Endothelial cell of umbilical vein (primary cell): ENCODE results near the gene RAB9B. TPM values are rescaled to one million over a fixed set of nuclear protein-coding genes. Genes with fewer than 3 reads are reported as not detected.

ENCODE experiments used
- BruUV-seq: library from RNA; stranded (reverse); fragments of 400-500 nt; replicated peaks from 2 replicates; lab custom pipeline; 2021; lab: Mats Ljungman, UMichigan
- CTCF ChIA-PET: fragments of 300-600, 350-600 bp; sonication (Branson Sonifier 250); formaldehyde crosslinking; loops from one replicate; lab custom pipeline; 2021; ENCODE audit warnings: antibody characterized with exemption, inconsistent platforms; lab: Charles Lee
- POLR2A ChIA-PET: fragments of 300-600, 350-600 bp; sonication (Branson Sonifier 250); formaldehyde crosslinking; loops from one replicate; lab custom pipeline; 2021; ENCODE audit warnings: antibody characterized with exemption, inconsistent platforms; lab: Charles Lee
- DNase-seq: peaks from one replicate; pipeline ENCODE4 v3.0.0-alpha.2; 2011; ENCODE audit warnings: low read depth, low spot score
- FAIRE-seq: peaks from 2 replicates; lab custom pipeline; 2011; peaks lifted over from hg19 to GRCh38; lab: Jason Lieb, UNC
- H2AFZ ChIP-seq: 2 replicates; pipeline ENCODE4 v1.6.0; 2012; ENCODE audit warnings: low read depth, low read length, control low read depth, inconsistent platforms
- H3K27ac ChIP-seq: 2 replicates; pipeline ENCODE4 v1.5.1; 2011; ENCODE audit warnings: low read depth, mild to moderate bottlenecking, control low read depth, low read length, moderate library complexity; ENCODE audit not compliant: insufficient read depth
- H3K27me3 ChIP-seq, 2 experiments: 2 replicates each; pipeline versions ENCODE4 v1.6.0 to v1.6.1; 2011; ENCODE audit warnings: low read length in 2 of 2, mixed read lengths in 1 of 2; ENCODE audit not compliant: control insufficient read depth in 2 of 2, insufficient read depth in 2 of 2
- H3K36me3 ChIP-seq, 2 experiments: 2 replicates in 1 of 2; 3 replicates in 1 of 2; pipeline ENCODE4 v1.5.1; 2011; ENCODE audit warnings: low read length in 2 of 2, mild to moderate bottlenecking in 1 of 2, moderate library complexity in 1 of 2; ENCODE audit not compliant: control insufficient read depth in 2 of 2, insufficient read depth in 2 of 2; ENCODE audit errors: extremely low read depth in 1 of 2
- H3K4me1 ChIP-seq: 3 replicates; pipeline ENCODE4 v1.5.1; 2011; ENCODE audit warnings: mild to moderate bottlenecking, low read length; ENCODE audit not compliant: control insufficient read depth, insufficient read depth; ENCODE audit errors: extremely low read depth
- H3K4me2 ChIP-seq: 2 replicates; pipeline ENCODE4 v1.6.1; 2011; ENCODE audit warnings: low read length, control low read depth, mixed read lengths; ENCODE audit not compliant: insufficient read depth
- H3K4me3 ChIP-seq, 3 experiments: fragments of 200-600 bp in 1 of 3; sonication (generic), shearing (Covaris generic) in 1 of 3; replicated peaks in 1 of 3; 2 replicates each; pipeline ENCODE4 v1.5.1; 2011 to 2016; ENCODE audit warnings: control low read depth in 3 of 3, low read length in 3 of 3, mild to moderate bottlenecking in 2 of 3, inconsistent platforms in 1 of 3, low read depth in 1 of 3, moderate library complexity in 1 of 3; ENCODE audit not compliant: insufficient read depth in 1 of 3
- H3K79me2 ChIP-seq: 2 replicates; pipeline ENCODE4 v1.6.0; 2012; ENCODE audit warnings: low read length, inconsistent platforms; ENCODE audit not compliant: control insufficient read depth, insufficient read depth
- H3K9ac ChIP-seq: replicated peaks from 2 replicates; pipeline ENCODE3; 2011; ENCODE audit warnings: low read length, control low read depth; ENCODE audit not compliant: insufficient read depth; ENCODE audit errors: extremely low read depth
- H3K9me1 ChIP-seq: replicated peaks from 3 replicates; pipeline ENCODE4 v1.6.0; 2011; ENCODE audit warnings: mild to moderate bottlenecking, low read length; ENCODE audit not compliant: control insufficient read depth, insufficient read depth; ENCODE audit errors: extremely low read depth
- H3K9me3 ChIP-seq: replicated peaks from 2 replicates; pipeline ENCODE4 v1.5.1; 2012; ENCODE audit warnings: low read length, inconsistent platforms; ENCODE audit not compliant: control insufficient read depth, insufficient read depth
- H4K20me1 ChIP-seq: replicated peaks from 2 replicates; pipeline ENCODE3; 2011; ENCODE audit warnings: mild to moderate bottlenecking, low read length; ENCODE audit not compliant: control insufficient read depth, insufficient read depth; ENCODE audit errors: extremely low read depth
- EZH2 ChIP-seq: IDR thresholded peaks from 2 replicates; pipeline ENCODE4 v1.6.1; 2012; ENCODE audit warnings: borderline replicate concordance, low read depth, mild to moderate bottlenecking, moderate library complexity, low read length, inconsistent platforms; ENCODE audit not compliant: severe bottlenecking
- FOS ChIP-seq: IDR thresholded peaks from 2 replicates; pipeline ENCODE4 v1.6.1; 2011; ENCODE audit warnings: mild to moderate bottlenecking, low read length, moderate library complexity, borderline replicate concordance; ENCODE audit not compliant: insufficient read depth
- GATA2 ChIP-seq: IDR thresholded peaks from 2 replicates; pipeline ENCODE4 v1.7.0; 2011; ENCODE audit warnings: low read depth, mild to moderate bottlenecking, moderate library complexity, mixed read lengths, low read length; ENCODE audit not compliant: insufficient read length, insufficient read depth
- JUN ChIP-seq: IDR thresholded peaks from 2 replicates; pipeline ENCODE4 v1.6.1; 2011; ENCODE audit warnings: borderline replicate concordance, low read depth; ENCODE audit not compliant: insufficient read length, insufficient read depth
- MYC ChIP-seq: IDR thresholded peaks from one replicate; pipeline ENCODE4 v1.6.1; 2011; ENCODE audit warnings: mild to moderate bottlenecking, low read depth, low read length
- POLR2A ChIP-seq: IDR thresholded peaks from 2 replicates; pipeline ENCODE4 v1.6.1; 2012; ENCODE audit warnings: low read depth, mild to moderate bottlenecking, control low read depth, low read length
- POLR2AphosphoS5 ChIP-seq: IDR thresholded peaks from 2 replicates; pipeline ENCODE4 v1.6.1; 2012; ENCODE audit warnings: low read depth, mild to moderate bottlenecking, control low read depth, low read length, moderate library complexity; ENCODE audit not compliant: insufficient read depth
- dilution Hi-C: fragments of 300-500 bp; cut with MboI; formaldehyde crosslinking; loops from one replicate; pipeline ENCODE4 v1.15.0; 2019; ENCODE audit warnings: low sequenced_read_pairs; ENCODE audit not compliant: extremely low pct_ligation_motif_present
- intact Hi-C: fragments of 100-400 bp; cut with micrococcal nuclease; formaldehyde crosslinking; loops from one replicate; pipeline ENCODE4 v1.10.0; 2022
- polyA plus RNA-seq, 4 experiments: library from polyadenylated mRNA; depleted of rRNA in 3 of 4; stranded (reverse) in 3 of 4; unstranded in 1 of 4; fragments of >200 nt; gene quantifications; 2 replicates each; pipeline versions ENCODE4 v1.2.1 to v1.2.3, GENCODE V29; 2011 to 2012; ENCODE audit warnings: missing spikeins in 1 of 4
- total RNA-seq: library from RNA; stranded (reverse); gene quantifications from 2 replicates; pipeline ENCODE4 v1.2.3, GENCODE V29; 2021
- TF ChIP-seq, protein P1 (sequence below), 2 donors: IDR thresholded peaks; 1 replicate in 1 of 2; 2 replicates in 1 of 2; pipeline ENCODE4 v1.5.1; 2011; ENCODE audit warnings: low read length in 2 of 2, mild to moderate bottlenecking in 2 of 2, moderate library complexity in 2 of 2, control low read depth in 1 of 2, inconsistent platforms in 1 of 2, low read depth in 1 of 2; ENCODE audit not compliant: insufficient read depth in 1 of 2; ENCODE audit errors: extremely low read depth in 1 of 2
- TF ChIP-seq, protein P2 (sequence below): IDR thresholded peaks from 2 replicates; pipeline ENCODE4 v1.6.1; 2011; ENCODE audit not compliant: insufficient read depth, insufficient read length

Gene RAB9B
- total and polyA plus RNA-seq, 2 donors (not counting 3 experiments of a cell fraction or from before 2014, with no cell fraction given) = 0.18 to 0.55 TPM

DNA sequence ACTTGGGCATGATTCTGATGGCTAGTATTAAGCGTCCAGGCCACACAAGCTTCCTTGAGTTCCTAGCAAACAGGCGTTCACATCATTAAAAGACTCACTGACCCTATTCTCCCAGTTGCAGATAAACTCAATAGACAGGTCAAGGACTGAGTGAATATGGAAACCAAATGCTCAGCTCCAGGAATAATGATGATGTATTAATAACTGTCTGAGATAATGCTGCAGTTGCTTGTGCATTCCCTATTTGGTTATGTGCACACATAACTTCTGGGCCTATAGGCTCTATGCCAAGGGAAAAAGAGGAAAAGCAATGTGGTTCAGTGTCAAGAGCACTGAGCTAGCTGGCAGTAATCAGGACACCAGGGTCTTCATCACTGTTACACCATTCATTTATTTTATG, 3.5 kb downstream of the RAB9B start:
- DNase-seq (no peak), FAIRE-seq (no peak)
- Histone ChIP-seq H3K4me3 (no peak overlapping the region), H3K4me2 (no peak overlapping the region), H3K9me3 (no peaks in the 10 kb centered on the region), H3K9ac (no peak overlapping the region), H3K36me3 (no peaks in the 10 kb centered on the region), H2AFZ (no peak overlapping the region), H3K9me1 (no peaks in the 10 kb centered on the region), H3K27me3 (no peaks in the 10 kb centered on the region), H3K4me1 (no peaks in the 10 kb centered on the region), H3K79me2 (no peaks in the 10 kb centered on the region), H4K20me1 (no peaks in the 10 kb centered on the region), H3K27ac (no peak overlapping the region)
- intact Hi-C loops = no loop called here
- dilution Hi-C loops = no loop called here
- CTCF ChIA-PET = interaction anchor here (0.7 kb wide), 1 partner anchor 296 kb away, joined by 3 read pairs; no protein-coding TSS in a partner anchor
- no peak for TF ChIP-seq FOS
- TF ChIP-seq JUN = no peak
- TF ChIP-seq, protein P1, sequence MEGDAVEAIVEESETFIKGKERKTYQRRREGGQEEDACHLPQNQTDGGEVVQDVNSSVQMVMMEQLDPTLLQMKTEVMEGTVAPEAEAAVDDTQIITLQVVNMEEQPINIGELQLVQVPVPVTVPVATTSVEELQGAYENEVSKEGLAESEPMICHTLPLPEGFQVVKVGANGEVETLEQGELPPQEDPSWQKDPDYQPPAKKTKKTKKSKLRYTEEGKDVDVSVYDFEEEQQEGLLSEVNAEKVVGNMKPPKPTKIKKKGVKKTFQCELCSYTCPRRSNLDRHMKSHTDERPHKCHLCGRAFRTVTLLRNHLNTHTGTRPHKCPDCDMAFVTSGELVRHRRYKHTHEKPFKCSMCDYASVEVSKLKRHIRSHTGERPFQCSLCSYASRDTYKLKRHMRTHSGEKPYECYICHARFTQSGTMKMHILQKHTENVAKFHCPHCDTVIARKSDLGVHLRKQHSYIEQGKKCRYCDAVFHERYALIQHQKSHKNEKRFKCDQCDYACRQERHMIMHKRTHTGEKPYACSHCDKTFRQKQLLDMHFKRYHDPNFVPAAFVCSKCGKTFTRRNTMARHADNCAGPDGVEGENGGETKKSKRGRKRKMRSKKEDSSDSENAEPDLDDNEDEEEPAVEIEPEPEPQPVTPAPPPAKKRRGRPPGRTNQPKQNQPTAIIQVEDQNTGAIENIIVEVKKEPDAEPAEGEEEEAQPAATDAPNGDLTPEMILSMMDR (IDR thresholded peaks at IDR 0.05; ENCODE audit: extremely low read depth in 1 of 2, insufficient read depth in 1 of 2, low read depth in 1 of 2, low read length in 2 of 2) = no peak
- no peak for TF ChIP-seq MYC
- TF ChIP-seq EZH2 = no peak
- no peak for TF ChIP-seq GATA2
- TF ChIP-seq, protein P2, sequence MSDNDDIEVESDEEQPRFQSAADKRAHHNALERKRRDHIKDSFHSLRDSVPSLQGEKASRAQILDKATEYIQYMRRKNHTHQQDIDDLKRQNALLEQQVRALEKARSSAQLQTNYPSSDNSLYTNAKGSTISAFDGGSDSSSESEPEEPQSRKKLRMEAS = no peak
- no peak for TF ChIP-seq POLR2AphosphoS5
- no peak for TF ChIP-seq POLR2A
- POLR2A ChIA-PET = no interaction called here
- no TSS peak for BruUV-seq
